Measurements from ENCODE around the gene TRIM13.
"Not testable (repeated sequence)": the region's sequence is repeated elsewhere in the genome, so short reads cannot be mapped to it uniquely, and the experiment has no call there.

TRIM13 gene

GRCh38 chr13:49996951-49997895 lies at the start of gene TRIM13:
TSS of gene TRIM13 (plus strand) at chr13:49997042. CDS start at chr13:50011941, 14,899 bp downstream.
- DNase-seq (ENCODE audit: low spot score), result peak; percentile 82

GRCh38 chr13:49948777-49949270 lies 48.0 kb upstream of the TRIM13 start:
- not testable (repeated sequence) for DNase-seq (ENCODE audit: low spot score)

GRCh38 chr13:49951754-49952535 lies 44.9 kb upstream of the TRIM13 start:
- DNase-seq (ENCODE audit: low spot score), result no peak

GRCh38 chr13:49953560-49953959 lies 43.3 kb upstream of the TRIM13 start:
- no peak for DNase-seq (ENCODE audit: low spot score)

GRCh38 chr13:49954674-49955455 lies 42.0 kb upstream of the TRIM13 start:
- no peak for DNase-seq (ENCODE audit: low spot score)

GRCh38 chr13:49956131-49956530 lies 40.7 kb upstream of the TRIM13 start:
- no peak for DNase-seq (ENCODE audit: low spot score)

- no peak for DNase-seq (ENCODE audit: low spot score)
These were observed 38.5 kb upstream of the TRIM13 start for GRCh38 chr13:49958321-49958720.

- no peak for DNase-seq (ENCODE audit: low spot score)
These were observed 29.4 kb upstream of the TRIM13 start for GRCh38 chr13:49967456-49967855.

GRCh38 chr13:49972709-49973108 lies 24.1 kb upstream of the TRIM13 start:
- no peak for DNase-seq (ENCODE audit: low spot score)

- no peak for DNase-seq (ENCODE audit: low spot score)
These were observed 21.0 kb upstream of the TRIM13 start for GRCh38 chr13:49975826-49976225.

- peak; percentile 73 for DNase-seq (ENCODE audit: low spot score)
These were observed 20.3 kb upstream of the TRIM13 start for GRCh38 chr13:49976314-49977258.

- DNase-seq (ENCODE audit: low spot score), result no peak
These were observed 18.9 kb upstream of the TRIM13 start for GRCh38 chr13:49977992-49978391.

GRCh38 chr13:49980266-49980665 lies 16.6 kb upstream of the TRIM13 start:
- DNase-seq (ENCODE audit: low spot score), result no peak

GRCh38 chr13:49985129-49985528 lies 11.7 kb upstream of the TRIM13 start:
- DNase-seq (ENCODE audit: low spot score), result no peak

GRCh38 chr13:49986471-49986870 lies 10.4 kb upstream of the TRIM13 start:
- DNase-seq (ENCODE audit: low spot score), result no peak

GRCh38 chr13:49990612-49991011 lies 6.2 kb upstream of the TRIM13 start:
- not testable (repeated sequence) for DNase-seq (ENCODE audit: low spot score)

GRCh38 chr13:49993111-49993510 lies 3.7 kb upstream of the TRIM13 start:
- no peak for DNase-seq (ENCODE audit: low spot score)

GRCh38 chr13:49993666-49994065 lies 3.2 kb upstream of the TRIM13 start:
- no peak for DNase-seq (ENCODE audit: low spot score)

- DNase-seq (ENCODE audit: low spot score), result no peak
These were observed 1.2 kb upstream of the TRIM13 start for GRCh38 chr13:49995625-49996101.

GRCh38 chr13:49996161-49996915 lies 504 bp upstream of the TRIM13 start:
- DNase-seq (ENCODE audit: low spot score), result peak; percentile 84
